Measurements from ENCODE around the gene SIRT3.

GRCh38 chr11:271319-271715 is 35.2 kb upstream of the SIRT3 start:
- TF ChIP-seq CTCF (conservative IDR thresholded peaks at IDR 0.05; ENCODE audit: low read length) (no peak), EZH2phosphoT487 (IDR thresholded peaks at IDR 0.05; ENCODE audit: borderline replicate concordance) (no peak)

All from Loucy (cell line).